ENCODE measurements around the gene SLC6A1. TPM values are rescaled to one million over a fixed set of nuclear protein-coding genes. Genes with fewer than 3 reads are reported as not detected.

The SLC6A1 gene
- total and polyA plus RNA-seq, 2 of the 8 experiments (the other 6 are each of a cell fraction or from before 2014, with no cell fraction given) = 0.30 to 0.63 TPM

DNA sequence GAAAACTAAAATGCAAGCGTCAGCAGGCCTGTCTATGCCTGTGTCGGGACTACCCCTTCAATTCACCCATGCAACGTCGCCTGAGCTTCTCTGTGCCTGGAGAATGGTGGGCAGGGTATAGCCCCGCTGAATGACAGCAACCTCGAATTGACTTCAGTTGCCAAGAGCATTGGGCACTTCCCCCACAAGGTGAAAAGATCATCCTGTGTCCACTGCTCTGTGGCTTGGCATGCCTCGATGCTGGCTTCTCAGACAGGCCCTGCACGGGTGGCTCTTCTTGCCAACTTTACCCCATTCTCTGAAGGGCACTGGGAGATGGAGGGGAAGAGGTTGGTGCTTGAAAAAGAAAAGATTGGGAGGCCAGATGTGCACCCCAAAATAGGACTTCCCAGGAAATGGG lies 3.3 kb downstream of the SLC6A1 start (continued):
- TF ChIP-seq CBX5 (IDR thresholded peaks at IDR 0.05; ENCODE audit: low read depth, low read length) = no peak
- TF ChIP-seq KDM4A (IDR thresholded peaks at IDR 0.05; ENCODE audit: low read depth, low read length, severe bottlenecking) = no peak
- TF ChIP-seq, protein P1, sequence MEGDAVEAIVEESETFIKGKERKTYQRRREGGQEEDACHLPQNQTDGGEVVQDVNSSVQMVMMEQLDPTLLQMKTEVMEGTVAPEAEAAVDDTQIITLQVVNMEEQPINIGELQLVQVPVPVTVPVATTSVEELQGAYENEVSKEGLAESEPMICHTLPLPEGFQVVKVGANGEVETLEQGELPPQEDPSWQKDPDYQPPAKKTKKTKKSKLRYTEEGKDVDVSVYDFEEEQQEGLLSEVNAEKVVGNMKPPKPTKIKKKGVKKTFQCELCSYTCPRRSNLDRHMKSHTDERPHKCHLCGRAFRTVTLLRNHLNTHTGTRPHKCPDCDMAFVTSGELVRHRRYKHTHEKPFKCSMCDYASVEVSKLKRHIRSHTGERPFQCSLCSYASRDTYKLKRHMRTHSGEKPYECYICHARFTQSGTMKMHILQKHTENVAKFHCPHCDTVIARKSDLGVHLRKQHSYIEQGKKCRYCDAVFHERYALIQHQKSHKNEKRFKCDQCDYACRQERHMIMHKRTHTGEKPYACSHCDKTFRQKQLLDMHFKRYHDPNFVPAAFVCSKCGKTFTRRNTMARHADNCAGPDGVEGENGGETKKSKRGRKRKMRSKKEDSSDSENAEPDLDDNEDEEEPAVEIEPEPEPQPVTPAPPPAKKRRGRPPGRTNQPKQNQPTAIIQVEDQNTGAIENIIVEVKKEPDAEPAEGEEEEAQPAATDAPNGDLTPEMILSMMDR (IDR thresholded peaks at IDR 0.05; ENCODE audit: control extremely low read depth in 1 of 3, insufficient read depth in 1 of 3, low read depth in 1 of 3, low read length in 3 of 3) = no peak
- TF ChIP-seq RFX5 (IDR thresholded peaks at IDR 0.05; ENCODE audit: borderline replicate concordance, low read depth, low read length) = no peak

Data from H1 (cell line).